ENCODE results near the gene WFDC6.
"Not testable (repeated sequence)": the region's sequence is repeated elsewhere in the genome, so short reads cannot be mapped to it uniquely, and the experiment has no call there.

WFDC6 gene

DNA sequence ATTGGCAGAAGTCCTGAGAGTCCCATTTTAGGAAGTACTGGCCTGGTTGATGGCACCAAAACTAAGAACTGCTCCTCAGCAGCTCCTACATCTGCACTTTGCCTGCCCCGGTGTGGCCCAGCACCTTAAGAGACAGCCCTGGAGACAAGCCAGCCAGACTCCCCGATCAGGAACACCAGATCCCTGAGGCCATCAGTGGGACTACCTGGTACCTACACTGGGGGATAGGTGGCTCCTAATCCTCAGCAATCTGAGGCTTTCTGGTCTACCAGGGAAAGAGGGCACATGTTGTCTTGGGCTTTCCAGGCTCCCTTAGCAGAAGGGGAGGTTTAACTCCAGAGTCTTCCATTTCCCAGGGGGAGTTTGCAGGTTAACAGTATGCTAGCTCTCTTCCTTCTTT, at the start of gene WFDC6:
Gene WFDC6, minus strand, starts transcription at position 101 of the 400 bp plus-strand sequence. Its CDS starts 75 bp downstream, at position 26.
- DNase-seq = no peak

DNA sequence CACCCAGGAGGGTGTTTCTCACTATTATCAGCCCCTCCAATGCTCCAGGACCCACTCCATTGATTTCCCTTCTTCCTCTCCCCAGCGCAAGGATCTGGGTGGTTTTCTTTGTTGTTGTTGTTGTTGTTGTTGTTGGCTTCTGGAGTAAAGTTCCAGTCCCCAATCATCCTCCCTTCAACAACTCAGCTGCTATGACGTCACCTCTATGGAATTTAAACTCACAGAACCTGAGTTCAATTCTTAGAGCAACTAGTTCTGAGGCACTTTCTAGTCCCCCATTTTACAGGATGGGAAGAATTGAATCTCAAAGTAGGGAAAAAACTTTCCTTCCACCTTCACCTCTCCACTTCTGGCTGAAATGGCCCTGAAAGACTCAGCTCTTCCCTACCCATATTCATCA, 49.5 kb upstream of the WFDC6 start:
- no peak for DNase-seq

DNA sequence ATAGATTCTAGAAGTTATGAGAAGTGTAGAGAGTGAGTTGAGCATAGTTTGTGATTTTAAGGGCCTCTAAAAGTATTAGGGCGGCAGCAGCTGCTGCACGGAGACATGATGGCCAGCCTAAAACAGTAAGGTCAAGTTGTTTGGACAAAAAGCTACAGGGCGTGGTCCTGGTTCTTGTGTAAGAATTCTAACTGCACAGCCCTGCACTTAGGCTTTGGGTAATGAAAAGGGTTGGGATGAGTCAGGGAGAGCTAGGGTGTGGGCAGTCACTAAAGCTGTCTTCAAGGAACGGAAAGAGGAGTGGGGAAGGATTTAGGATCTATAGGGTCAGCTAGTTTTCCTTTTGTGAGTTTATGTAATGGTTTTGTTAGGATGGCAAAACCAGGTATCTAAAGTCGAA, 46.7 kb upstream of the WFDC6 start:
- DNase-seq = not testable (repeated sequence)

DNA sequence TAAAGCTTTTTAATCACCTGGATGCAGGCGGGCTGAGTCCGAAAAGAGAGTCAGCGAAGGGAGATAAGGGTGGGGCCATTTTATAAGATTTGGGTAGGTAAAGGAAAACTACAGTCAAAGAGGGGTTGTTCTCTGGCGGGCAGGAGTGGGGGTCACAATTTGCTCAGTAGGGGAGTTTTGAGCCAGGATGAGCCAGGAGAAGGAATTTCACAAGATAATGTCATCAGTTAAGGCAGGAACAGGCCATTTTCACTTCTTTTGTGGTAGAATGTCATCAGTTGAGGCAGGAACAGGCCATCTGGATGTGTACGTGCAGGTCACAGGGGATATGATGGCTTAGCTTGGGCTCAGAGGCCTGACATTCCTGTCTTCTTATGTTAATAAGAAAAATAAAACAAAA, 45.0 kb upstream of the WFDC6 start:
- DNase-seq = not testable (repeated sequence)

DNA sequence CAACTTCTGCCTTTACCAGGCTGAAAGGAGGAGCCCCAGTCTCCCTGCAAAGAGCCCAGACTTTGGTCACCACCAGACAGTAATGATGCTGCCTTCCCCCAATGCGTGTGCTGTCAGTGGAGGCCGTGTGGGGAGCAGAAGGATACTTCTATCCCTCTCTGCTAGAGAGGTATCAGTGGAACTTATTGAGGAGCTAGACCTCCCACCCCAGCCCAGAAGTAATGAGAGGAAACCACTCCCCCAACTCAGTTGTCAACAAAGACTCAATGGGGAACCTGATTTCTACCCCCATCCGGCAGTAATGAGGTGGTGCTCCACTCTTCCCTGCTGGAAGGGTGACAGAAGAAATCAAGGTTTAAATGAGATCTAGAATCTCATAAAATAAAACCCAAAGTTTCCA, 44.2 kb upstream of the WFDC6 start:
- no peak for DNase-seq

DNA sequence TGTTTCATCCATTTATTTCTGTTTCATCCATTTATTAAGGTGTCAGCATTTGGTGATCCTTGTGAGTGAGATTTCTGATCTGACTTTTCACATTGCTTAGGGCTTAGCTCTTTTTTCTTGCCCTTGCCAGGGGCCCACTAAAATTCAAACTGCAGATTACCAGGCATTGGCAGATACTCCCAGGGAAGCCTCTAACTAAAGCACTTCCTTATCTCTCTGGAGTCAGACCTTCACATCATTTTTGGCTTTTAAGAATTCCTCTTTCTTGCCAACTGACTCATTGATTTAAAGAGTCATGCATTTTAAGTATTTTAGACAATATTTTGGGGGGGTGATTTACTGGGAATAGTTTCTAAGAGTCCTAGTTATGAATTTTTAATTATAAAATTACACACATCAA, 42.4 kb upstream of the WFDC6 start:
- DNase-seq = no peak

DNA sequence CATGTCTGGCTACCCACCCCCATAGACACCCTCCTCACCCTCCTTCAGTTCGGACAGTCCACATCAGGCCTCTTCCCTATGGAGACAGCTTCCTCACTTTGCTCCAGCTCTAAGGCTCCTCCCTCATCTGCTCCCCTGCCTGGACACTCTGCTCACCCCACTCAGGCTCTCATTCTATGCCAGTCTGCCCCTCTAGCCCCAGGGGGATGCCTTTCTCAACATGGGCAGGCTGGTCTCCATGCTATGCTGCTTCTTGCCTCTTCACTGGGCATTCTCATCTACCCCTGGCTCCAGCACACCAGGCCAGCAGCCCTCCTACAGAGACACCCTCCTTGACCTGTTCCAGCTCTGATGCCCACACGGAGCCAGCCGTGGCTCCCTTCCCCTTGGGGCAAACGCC, 39.9 kb upstream of the WFDC6 start, which contains the start of gene WFDC8:
Gene WFDC8, minus strand, starts transcription at position 101 of the 400 bp plus-strand sequence. Its CDS starts 37 bp downstream, at position 64.
- no peak for DNase-seq

DNA sequence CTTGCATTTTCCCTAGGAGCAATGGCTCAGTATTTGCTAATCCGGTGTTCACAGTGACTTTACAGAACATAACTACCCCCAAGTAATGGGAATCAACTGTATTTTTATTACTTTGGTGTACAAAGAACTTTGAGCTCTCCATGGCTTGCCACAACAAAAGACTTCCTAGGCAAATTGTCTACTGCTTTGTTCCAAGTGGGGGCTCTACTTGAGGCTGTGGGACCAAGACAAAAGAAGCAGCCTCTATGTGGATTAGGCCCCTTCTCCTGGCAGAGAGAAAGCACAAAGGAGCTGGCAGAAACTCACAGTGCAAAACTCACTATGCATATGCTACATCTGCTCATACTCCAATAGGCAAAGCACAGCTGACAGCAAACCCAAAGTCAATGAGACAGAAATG, 38.9 kb upstream of the WFDC6 start:
- no peak for DNase-seq

DNA sequence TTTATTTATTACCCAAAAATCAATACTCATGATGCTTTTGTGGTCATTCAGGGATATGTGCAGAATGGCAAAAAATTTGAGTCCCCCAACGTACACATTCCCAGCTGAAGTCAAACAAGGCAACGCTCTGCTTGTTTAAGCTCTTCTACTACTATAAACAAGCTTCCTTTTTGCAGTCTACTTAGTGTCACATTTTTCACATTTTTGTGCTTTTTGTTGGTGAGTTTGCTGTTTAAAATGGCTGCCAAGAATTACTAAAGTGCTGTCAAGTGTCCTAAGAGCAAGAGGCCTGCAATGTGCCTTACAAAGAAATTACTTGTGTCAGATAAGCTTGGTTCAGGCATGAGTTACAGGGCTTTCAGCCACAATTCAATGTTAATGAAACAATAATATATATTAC, 37.7 kb upstream of the WFDC6 start:
- DNase-seq = no peak

DNA sequence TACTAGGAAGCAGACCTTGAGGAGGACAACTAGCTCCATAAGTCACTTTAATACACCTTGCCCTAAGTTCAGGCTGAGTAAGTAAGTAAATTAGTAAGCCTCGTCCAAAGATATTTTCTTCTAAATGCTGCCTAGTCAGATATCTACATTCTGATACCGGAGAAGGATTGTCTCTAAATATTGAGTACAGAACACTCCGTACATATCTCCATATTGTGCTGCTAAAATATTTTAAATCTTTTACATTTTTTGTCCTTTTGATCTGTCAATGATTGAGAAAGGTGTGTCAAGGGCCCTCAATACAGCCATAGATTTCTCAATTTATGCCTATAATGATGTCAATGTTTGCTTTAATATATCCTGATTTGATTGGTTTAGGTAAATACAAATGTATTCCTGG, 36.6 kb upstream of the WFDC6 start:
- DNase-seq = no peak

DNA sequence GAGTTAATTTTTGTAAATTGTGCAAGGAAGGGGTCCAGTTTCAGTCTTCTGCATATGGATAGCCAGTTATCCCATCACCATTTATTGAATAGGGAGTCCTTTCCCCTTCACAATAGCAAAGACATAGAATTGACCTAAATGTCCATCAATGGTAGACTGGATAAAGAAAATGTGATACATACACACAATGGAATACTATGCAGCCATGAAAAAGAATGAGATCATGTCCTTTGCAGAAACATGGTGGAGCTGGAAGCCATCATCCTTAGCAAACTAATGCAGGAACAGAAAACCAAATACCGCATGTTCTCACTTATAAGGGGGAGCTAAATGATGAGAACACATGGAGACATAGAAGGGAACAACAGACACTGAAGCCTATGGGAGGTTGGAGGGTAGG, 30.4 kb upstream of the WFDC6 start:
- not testable (repeated sequence) for DNase-seq

DNA sequence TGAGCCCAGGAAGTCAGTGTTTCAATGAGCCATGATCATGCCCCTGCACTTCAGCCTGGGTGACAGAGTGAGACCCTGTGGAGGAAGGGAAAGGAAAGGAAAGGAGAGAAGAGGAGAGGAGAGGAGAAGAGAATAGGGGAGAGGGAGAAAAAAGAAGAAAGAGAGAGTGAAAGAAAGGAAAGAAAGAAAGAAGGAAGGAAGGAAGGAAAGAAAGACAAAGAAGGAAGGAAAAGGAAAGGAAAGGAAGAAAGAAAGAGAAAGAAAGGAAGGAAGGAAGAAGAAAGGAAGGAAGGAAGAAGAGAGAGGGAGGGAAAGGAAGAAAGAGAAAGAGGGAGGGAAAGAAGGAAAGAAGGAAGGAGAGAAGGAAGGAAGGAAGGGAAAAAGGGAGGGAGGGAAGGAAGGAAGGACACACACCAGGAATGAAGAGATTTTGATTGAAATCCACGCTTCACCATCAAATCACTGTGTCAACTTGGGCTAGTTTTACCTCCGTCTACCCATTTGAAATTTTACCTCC, 25.5 kb upstream of the WFDC6 start:
- DNase-seq = no peak

DNA sequence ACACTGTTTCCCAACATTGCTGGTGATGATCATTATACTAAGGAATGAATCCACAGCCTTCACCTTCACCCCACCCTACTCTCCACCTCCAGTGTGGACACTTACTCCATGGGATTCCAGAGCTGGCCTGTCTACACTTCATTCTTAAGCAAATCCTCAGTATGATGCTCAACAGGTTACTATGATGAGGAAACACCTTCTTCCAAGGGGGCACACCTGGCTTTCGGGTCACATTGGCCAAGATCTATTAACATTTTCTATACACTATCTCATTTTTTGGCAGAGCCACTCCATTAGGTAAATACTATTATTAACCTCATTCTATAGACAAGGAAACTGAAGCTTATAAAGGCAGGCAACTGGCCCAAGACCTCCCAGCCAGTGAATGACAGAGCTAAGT, 15.9 kb upstream of the WFDC6 start:
- DNase-seq = no peak

DNA sequence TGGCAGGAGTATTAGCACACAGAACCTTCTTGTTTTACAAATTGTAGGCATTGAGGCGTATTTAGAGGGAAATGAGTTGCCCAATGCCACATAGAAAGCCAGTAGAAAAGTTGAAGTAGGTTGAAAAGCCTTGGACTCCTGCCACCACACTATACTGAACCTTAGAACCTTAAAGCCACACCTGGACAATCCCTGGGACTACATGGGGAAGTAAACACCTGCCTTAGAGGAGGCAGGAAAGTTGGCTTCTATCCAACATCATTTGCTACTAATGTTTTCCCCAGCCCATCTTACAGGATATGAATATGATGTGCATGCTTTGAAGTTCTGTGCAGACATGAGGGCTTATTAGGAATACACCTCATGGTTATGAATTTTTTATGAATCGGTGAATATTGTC, 13.2 kb upstream of the WFDC6 start:
- DNase-seq = no peak

DNA sequence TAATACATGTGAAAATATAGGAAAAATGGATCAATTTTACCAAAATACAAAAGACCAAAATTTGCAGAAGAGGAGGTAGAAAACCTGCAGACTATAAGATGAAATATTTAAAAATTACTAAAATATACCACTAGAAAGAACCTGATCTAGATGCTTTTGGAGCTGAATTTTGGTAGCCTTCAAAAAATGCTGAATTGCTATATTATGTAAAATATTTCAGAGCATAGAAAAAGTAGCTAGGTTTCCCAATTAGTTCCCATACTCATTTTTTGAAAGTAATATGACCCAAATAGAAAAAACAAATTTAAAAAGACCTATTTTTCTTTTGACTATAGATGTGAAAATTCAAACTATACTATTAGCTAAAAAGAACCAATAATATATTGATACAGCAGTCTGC, 11.5 kb upstream of the WFDC6 start:
- no peak for DNase-seq

DNA sequence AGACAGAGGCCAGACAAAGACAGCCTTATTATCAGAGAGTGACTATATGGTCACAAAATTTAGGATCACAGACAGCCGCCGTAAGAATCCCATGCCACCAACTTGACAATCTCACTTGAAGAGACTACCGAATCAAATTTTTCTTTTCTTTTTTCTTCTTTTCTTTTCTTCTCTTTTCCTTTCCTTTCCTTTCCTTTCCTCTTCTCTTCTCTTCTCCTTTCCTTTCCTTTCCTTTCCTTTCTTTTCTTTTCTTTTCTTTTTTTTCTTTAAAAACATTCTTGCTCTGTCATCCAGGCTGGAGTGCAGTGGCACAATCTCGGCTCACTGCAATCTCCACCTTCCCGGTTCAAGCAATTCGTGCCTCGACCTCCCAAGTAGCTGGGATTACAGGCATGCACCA, 9.1 kb upstream of the WFDC6 start:
- DNase-seq = no peak

DNA sequence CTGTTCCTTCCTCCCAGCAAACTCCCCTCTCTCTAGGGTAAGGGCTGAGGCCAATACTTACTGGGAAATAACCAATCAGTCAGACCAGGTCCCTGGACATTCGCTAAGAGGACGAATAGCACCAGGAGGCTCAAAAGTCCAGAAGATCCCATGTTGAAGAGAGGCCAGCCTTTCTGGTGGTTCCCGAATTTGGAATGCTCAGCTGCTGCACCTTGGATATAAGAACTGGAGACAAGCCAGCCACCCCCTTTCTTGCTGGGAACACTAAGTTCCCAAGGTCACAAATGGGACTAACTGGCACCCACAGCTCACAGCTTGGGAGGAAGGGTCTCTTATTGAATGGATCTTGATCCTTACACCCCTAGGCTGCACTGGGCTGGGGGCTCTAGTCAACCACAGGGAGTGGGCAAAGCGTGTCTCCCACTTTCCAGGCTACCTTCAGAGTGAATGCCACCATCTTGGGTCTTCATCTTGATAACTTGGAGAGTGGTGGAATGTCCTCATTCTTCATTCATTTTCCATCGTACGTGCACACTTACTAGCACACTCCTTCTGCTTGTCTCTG, 8.0 kb upstream of the WFDC6 start, which contains the start of gene EPPIN:
Gene EPPIN, minus strand, starts transcription at position 196 of the 565 bp plus-strand sequence. Its CDS starts 44 bp downstream, at position 152.
- no peak for DNase-seq

DNA sequence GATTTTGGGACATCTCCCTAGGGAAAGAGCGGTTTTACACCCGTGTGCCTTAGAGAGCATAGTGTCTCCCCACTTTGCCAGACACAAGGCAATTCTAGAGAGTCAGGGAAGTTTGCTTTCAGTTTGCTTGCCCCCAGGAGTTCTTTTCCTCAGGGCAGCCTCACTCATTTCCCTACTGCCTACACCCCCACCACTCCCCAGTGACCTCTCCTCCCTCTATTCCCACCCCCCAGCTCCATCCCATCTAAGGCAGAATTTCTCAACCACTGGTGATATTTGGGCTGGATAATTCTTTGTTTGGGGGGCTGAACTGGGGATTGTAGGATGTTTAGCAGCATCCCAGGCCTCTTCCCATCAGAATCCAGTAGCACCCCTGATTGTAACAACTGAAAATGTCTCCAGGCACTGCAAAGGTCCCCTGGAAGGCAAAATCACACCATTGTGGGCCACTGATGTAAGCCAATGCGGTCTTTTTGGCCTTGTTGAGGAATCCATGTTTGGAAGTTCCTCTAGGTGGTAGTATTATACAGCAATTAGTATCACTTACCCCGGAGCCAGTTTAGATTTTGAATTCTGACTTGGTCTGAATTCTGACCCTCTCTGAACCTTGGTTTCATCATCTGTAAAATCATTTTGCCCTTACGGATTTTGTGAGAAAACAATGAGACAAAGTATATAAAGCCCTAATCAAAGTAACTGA, 6.6 kb upstream of the WFDC6 start:
- no peak for DNase-seq

DNA sequence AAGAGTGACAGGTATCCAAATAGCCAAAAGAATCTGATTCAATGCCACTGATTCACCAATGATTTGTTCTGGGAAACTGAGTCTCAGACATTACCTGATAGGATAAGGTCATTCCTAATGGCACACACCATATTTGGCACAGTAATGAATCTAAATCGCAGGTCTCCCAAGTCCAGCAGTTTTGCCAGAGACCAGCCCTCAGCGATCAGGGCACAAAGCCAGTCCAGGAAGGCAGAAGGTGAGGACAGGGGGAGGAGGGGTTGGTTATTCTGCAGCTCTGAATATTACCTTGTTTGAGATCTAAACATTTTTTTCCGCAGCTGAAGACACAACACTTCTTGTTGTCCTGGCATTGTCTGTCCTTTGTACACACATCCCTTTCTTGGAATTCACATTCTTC, 6.1 kb upstream of the WFDC6 start:
- no peak for DNase-seq

DNA sequence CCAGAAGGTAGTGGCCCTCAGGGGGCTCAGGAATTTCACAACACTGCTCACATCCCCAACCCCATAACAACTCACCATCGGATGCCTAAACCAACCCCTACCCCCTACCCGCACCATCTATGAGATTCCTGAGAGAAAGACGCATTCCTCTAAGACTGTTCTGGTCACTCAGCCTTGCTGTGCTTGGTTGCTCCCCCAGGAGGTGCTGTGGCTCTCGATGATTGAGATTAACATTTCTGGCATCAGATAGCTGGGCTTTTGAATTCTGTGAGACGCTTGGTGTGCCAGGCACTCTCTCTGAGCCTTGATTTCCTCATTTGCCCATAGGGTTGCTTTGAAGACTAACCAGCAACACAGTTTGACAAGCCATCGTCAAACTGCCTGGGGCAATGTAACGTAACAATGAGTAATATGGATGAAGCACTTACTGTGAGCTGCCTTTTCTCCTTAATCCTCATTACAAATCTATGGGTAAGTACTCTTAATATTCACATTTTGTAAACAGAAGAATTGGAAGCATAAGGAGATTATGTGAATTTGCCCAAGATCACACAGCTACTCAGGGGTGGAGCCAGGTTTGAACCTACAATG, 978 bp downstream of the WFDC6 start:
- DNase-seq = no peak

DNA sequence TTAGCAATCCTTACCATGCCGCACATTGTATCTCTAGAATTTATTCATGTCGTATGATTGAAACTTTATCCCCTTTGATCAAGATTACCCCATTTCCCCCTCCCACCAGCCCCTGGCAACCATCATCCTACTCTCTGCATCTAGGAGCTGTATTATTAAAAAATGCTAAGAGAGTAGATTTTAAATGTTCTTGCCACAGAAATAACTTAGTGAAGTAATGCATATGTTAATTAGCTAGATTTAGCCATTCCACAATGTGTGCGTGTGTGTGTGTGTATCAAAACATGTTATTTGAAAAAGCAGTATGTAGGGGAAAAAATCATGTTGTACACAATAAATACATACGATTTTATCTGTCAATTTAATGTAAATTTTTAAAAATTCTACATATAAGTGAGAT, 12.0 kb downstream of the WFDC6 start:
- no peak for DNase-seq

DNA sequence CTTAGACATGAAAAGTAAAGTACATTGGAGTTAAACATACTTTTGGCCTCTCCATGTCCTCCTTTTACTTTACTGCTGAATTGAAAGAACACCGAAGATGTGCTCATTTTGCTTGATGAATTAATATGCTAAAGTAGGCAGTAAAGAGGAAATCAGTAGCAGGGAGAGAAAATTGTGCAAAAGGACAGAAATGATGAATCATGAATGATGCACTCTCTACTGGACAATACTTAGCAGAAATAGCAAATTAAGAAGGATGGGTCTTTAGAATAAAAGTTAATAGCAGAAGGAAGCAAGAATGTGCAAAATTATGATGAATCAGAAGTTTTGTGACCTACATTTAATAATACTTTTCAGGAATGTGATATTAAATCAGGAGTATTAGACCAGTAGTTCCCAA, 15.5 kb downstream of the WFDC6 start:
- DNase-seq = no peak

DNA sequence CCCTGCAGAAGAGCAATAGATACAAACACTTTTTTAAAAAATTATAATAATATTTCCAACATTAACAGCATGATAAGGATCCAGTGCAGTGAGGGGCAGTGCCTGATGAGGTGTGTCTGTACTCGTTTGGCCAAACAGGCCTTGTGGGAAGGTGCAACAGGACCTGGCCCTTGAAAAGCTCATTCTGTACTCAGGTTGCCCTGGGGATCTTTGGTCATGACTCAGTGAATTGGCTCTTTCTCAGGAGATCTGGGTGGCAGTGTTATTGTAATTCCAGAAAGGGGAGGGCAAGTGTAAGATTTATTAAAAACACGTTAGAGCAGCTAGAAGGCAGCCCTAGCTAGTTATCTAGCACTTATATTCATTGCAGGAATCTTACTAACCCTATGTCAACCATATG, 21.0 kb downstream of the WFDC6 start:
- no peak for DNase-seq
